OCI-LY3 (cell line): ENCODE data around the gene CPNE4.

Source experiments
- H2AFZ ChIP-seq: fragments of 200-600, 300-600 bp; shearing (Covaris generic); 2 replicates; pipeline ENCODE4 v1.6.0; 2014; ENCODE audit warnings: antibody characterized with exemption, low read depth, low read length
- H3K27ac ChIP-seq: fragments of 200-600, 300-600 bp; sonication (generic); 2 replicates; pipeline ENCODE4 v1.5.1; 2014; ENCODE audit warnings: mild to moderate bottlenecking, low read length, moderate library complexity, mixed read lengths
- H3K27me3 ChIP-seq: fragments of 200-600, 300-600 bp; sonication (generic); 2 replicates; pipeline ENCODE4 v1.6.1; 2014; ENCODE audit warnings: low read depth, low read length, mixed read lengths
- H3K36me3 ChIP-seq: fragments of 200-600, 300-600 bp; sonication (generic); replicated peaks from 2 replicates; pipeline ENCODE3; 2014; ENCODE audit warnings: low read depth, low read length, mixed read lengths
- H3K4me1 ChIP-seq: fragments of 300-600, 200-600 bp; sonication (generic); 2 replicates; pipeline ENCODE4 v1.6.1; 2014; ENCODE audit warnings: low read length, mixed read lengths
- H3K4me2 ChIP-seq: fragments of 200-600, 300-600 bp; sonication (generic); 2 replicates; pipeline ENCODE4 v1.6.1; 2014; ENCODE audit warnings: low read length, mixed read lengths
- H3K4me3 ChIP-seq: fragments of 300-600, 200-600 bp; sonication (generic); 2 replicates; pipeline ENCODE4 v1.5.1; 2014; ENCODE audit warnings: antibody characterized with exemption, mild to moderate bottlenecking, low read length, moderate library complexity
- H3K79me2 ChIP-seq: fragments of 300-600, 200-600 bp; shearing (Covaris generic); 2 replicates; pipeline ENCODE4 v1.6.1; 2014; ENCODE audit warnings: mild to moderate bottlenecking, low read length, mixed read lengths
- H3K9ac ChIP-seq: fragments of 300-600, 200-600 bp; shearing (Covaris generic); 2 replicates; pipeline ENCODE4 v1.6.0; 2014; ENCODE audit warnings: mild to moderate bottlenecking, low read length, moderate library complexity
- H3K9me3 ChIP-seq: fragments of 200-600, 300-600 bp; shearing (Covaris generic); 2 replicates; pipeline ENCODE4 v1.6.1; 2014; ENCODE audit warnings: low read length, mixed read lengths; ENCODE audit not compliant: insufficient read depth
- H4K20me1 ChIP-seq: fragments of 200-600, 300-600 bp; sonication (generic); 2 replicates; pipeline ENCODE4 v1.6.1; 2016; ENCODE audit warnings: low read length, mixed read lengths; ENCODE audit not compliant: insufficient read depth
- EZH2phosphoT487 ChIP-seq: fragments of 200-600 bp; shearing (Covaris generic); IDR thresholded peaks from 2 replicates; pipeline ENCODE4 v1.6.1; 2018; ENCODE audit warnings: antibody characterized with exemption, mixed run types, low read depth
- TF ChIP-seq, protein P1 (sequence below): fragments of 200-600, 300-600 bp; sonication (generic); IDR thresholded peaks from 2 replicates; pipeline ENCODE4 v1.5.1; 2014; ENCODE audit warnings: antibody characterized with exemption, low read length, low read depth

The CPNE4 gene

DNA sequence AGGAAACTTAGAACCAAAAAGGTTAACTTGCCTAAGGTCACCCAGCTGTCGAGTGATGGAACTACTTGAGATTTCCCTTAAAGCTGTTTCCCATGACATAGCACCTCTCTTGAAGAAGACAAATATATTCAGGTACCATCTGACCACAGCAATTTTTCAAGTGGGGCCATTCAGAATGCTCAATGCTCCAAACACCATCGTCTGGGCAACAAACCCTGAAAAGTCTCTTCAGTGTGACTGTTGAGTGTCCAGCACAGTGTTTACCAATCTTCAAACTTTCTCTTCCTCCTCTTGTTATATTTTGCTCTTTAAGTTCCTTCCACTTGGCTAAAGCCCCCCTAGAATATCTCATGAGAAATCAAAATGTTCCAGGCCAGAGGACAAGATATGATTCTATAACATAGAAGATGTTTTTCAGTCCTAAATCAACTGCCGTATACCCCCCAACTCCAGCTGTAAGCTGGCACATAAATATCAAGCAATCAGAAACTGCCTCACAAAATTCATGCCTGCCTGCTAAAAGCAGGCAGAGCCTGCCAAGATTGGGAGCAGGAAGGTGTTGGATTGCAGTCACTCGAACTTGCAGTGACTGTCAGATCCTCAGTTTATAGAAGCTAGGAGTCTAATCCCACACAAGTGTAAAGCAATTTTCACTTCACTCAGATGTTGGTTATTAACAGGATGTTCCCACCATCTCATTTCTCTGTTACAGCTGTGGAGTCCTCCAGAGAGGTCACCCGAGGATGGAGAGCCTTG lies 301.6 kb downstream of the CPNE4 start:
- no peak for TF ChIP-seq EZH2phosphoT487
- TF ChIP-seq, protein P1, sequence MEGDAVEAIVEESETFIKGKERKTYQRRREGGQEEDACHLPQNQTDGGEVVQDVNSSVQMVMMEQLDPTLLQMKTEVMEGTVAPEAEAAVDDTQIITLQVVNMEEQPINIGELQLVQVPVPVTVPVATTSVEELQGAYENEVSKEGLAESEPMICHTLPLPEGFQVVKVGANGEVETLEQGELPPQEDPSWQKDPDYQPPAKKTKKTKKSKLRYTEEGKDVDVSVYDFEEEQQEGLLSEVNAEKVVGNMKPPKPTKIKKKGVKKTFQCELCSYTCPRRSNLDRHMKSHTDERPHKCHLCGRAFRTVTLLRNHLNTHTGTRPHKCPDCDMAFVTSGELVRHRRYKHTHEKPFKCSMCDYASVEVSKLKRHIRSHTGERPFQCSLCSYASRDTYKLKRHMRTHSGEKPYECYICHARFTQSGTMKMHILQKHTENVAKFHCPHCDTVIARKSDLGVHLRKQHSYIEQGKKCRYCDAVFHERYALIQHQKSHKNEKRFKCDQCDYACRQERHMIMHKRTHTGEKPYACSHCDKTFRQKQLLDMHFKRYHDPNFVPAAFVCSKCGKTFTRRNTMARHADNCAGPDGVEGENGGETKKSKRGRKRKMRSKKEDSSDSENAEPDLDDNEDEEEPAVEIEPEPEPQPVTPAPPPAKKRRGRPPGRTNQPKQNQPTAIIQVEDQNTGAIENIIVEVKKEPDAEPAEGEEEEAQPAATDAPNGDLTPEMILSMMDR = no peak
- no peak overlapping the region for H3K27ac ChIP-seq
- no peaks in the 10 kb centered on the region for H3K79me2 ChIP-seq
- H2AFZ ChIP-seq = peak overlapping the region; percentile 55; the same call in 1 of the 2 replicates
- H3K9me3 ChIP-seq = no peaks in the 10 kb centered on the region
- no peak overlapping the region for H3K9ac ChIP-seq
- no peaks in the 10 kb centered on the region for H4K20me1 ChIP-seq
- H3K4me2 ChIP-seq = peak overlapping the region; percentile 46
- peaks cover 74% of the 10 kb centered on the region for H3K4me1 ChIP-seq
- no peaks in the 10 kb centered on the region for H3K36me3 ChIP-seq
- no peaks in the 10 kb centered on the region for H3K27me3 ChIP-seq
- H3K4me3 ChIP-seq = no peak overlapping the region

- no peaks in the 10 kb centered on the region for H3K36me3 ChIP-seq
- peaks cover 72% of the 10 kb centered on the region for H3K4me1 ChIP-seq
- no peaks in the 10 kb centered on the region for H3K79me2 ChIP-seq
- no peaks in the 10 kb centered on the region for H3K27me3 ChIP-seq
- H3K4me2 ChIP-seq = peak overlapping the region; percentile 43
- no peaks in the 10 kb centered on the region for H4K20me1 ChIP-seq
- no peaks in the 10 kb centered on the region for H3K9me3 ChIP-seq
- peak overlapping the region; percentile 9; the same call in 1 of the 2 replicates for H3K9ac ChIP-seq
- H3K4me3 ChIP-seq = peak overlapping the region; percentile 18; the same call in 1 of the 2 replicates
- H3K27ac ChIP-seq = peak overlapping the region; percentile 28; the same call in 1 of the 2 replicates
- TF ChIP-seq, protein P1 = no peak
- H2AFZ ChIP-seq = no peak overlapping the region
Measured at GRCh38 chr3:131731709-131732108, 303.1 kb downstream of the CPNE4 start.

GRCh38 chr3:131730581-131730980 lies 304.2 kb downstream of the CPNE4 start:
- Histone ChIP-seq H3K27ac (no peak overlapping the region), H3K9me3 (no peaks in the 10 kb centered on the region), H2AFZ (no peak overlapping the region), H3K79me2 (no peaks in the 10 kb centered on the region), H3K27me3 (no peaks in the 10 kb centered on the region), H3K4me1 (peaks cover 62% of the 10 kb centered on the region), H4K20me1 (no peaks in the 10 kb centered on the region), H3K9ac (no peak overlapping the region), H3K36me3 (no peaks in the 10 kb centered on the region), H3K4me2 (no peak overlapping the region), H3K4me3 (no peak overlapping the region)
- no peak for TF ChIP-seq EZH2phosphoT487
- TF ChIP-seq, protein P1 = no peak

- no peaks in the 10 kb centered on the region for H3K36me3 ChIP-seq
- H3K4me2 ChIP-seq = peak overlapping the region; percentile 27; the same call in 1 of the 2 replicates
- no peak overlapping the region for H3K27ac ChIP-seq
- H2AFZ ChIP-seq = 0 out of 2 replicates have a peak overlapping the region, but pooled peaks have one; percentile 0
- TF ChIP-seq, protein P1 = no peak
- TF ChIP-seq EZH2phosphoT487 = no peak
- no peaks in the 10 kb centered on the region for H3K9me3 ChIP-seq
- H3K4me1 ChIP-seq = peaks cover 53% of the 10 kb centered on the region
- no peak overlapping the region for H3K4me3 ChIP-seq
- H3K79me2 ChIP-seq = no peaks in the 10 kb centered on the region
- no peaks in the 10 kb centered on the region for H3K27me3 ChIP-seq
- no peaks in the 10 kb centered on the region for H4K20me1 ChIP-seq
- no peak overlapping the region for H3K9ac ChIP-seq
Measured at GRCh38 chr3:131729643-131730017, 305.2 kb downstream of the CPNE4 start.
